H1 (cell line): ENCODE data around the gene PTGES2. TPM values are rescaled to one million over a fixed set of nuclear protein-coding genes. Genes with fewer than 3 reads are reported as not detected.
A peak's percentile ranks its signal among the peaks of the same experiment; 100 is the strongest.

Experiments
- CTCF ChIA-PET: fragments of 300-600 bp; sonication (Branson Sonifier 250); formaldehyde crosslinking; loops from one replicate; lab custom pipeline; 2021; ENCODE audit not compliant: partially characterized antibody; lab: Charles Lee
- POLR2A ChIA-PET: fragments of 300-600 bp; sonication (Branson Sonifier 250); formaldehyde crosslinking; loops from one replicate; lab custom pipeline; 2021; ENCODE audit warnings: inconsistent platforms; ENCODE audit not compliant: partially characterized antibody; lab: Charles Lee
- DNase-seq, 2 experiments: peaks; one replicate each; pipeline versions ENCODE4 v3.0.0 to v3.0.0-alpha.2; 2010 to 2022; ENCODE audit warnings: low spot score in 2 of 2, low read depth in 1 of 2, mixed read lengths in 1 of 2
- FAIRE-seq: peaks from 2 replicates; lab custom pipeline; 2011; peaks lifted over from hg19 to GRCh38; lab: Jason Lieb, UNC
- H2AFZ ChIP-seq: 2 replicates; pipeline ENCODE4 v1.8.1; 2012; ENCODE audit warnings: low read length, inconsistent platforms
- H2AK5ac ChIP-seq: 2 replicates; pipeline ENCODE4 v1.6.1; 2013; ENCODE audit warnings: low read depth, low read length
- H2BK120ac ChIP-seq: replicated peaks from 2 replicates; pipeline ENCODE3; 2013; ENCODE audit warnings: low read depth, low read length, inconsistent platforms
- H2BK12ac ChIP-seq: 2 replicates; pipeline ENCODE4 v1.6.1; 2013; ENCODE audit warnings: low read depth, low read length
- H2BK15ac ChIP-seq: 2 replicates; pipeline ENCODE4 v1.6.1; 2013; ENCODE audit warnings: low read length
- H2BK20ac ChIP-seq: 2 replicates; pipeline ENCODE4 v1.6.1; 2013; ENCODE audit warnings: low read length
- H2BK5ac ChIP-seq: 2 replicates; pipeline ENCODE4 v1.6.1; 2013; ENCODE audit warnings: low read depth, low read length
- H3K14ac ChIP-seq: 2 replicates; pipeline ENCODE4 v1.6.1; 2013; ENCODE audit warnings: inconsistent platforms; ENCODE audit not compliant: insufficient read length
- H3K18ac ChIP-seq: 2 replicates; pipeline ENCODE4 v1.6.1; 2013; ENCODE audit warnings: low read length; ENCODE audit errors: extremely low read depth
- H3K23ac ChIP-seq: 2 replicates; pipeline ENCODE4 v1.6.1; 2013; ENCODE audit warnings: inconsistent platforms; ENCODE audit not compliant: insufficient read length
- H3K23me2 ChIP-seq: 2 replicates; pipeline ENCODE4 v1.6.1; 2013; ENCODE audit warnings: low read depth, low read length
- H3K27ac ChIP-seq: 2 replicates; pipeline ENCODE4 v1.6.1; 2011; ENCODE audit warnings: low read depth, low read length, inconsistent platforms
- H3K27me3 ChIP-seq, 4 experiments: replicated peaks in 1 of 4; 1 replicate in 1 of 4; 2 replicates in 3 of 4; pipeline versions ENCODE4 v1.6.1 to v1.8.1; 2011 to 2013; ENCODE audit warnings: low read length in 3 of 4, mild to moderate bottlenecking in 3 of 4, inconsistent platforms in 2 of 4, mixed read lengths in 2 of 4, moderate library complexity in 1 of 4; ENCODE audit not compliant: control insufficient read depth in 3 of 4, insufficient read depth in 3 of 4; ENCODE audit errors: extremely low read depth in 1 of 4
- H3K36me3 ChIP-seq, 4 experiments: 2 replicates each; pipeline versions ENCODE4 v1.6.1 to v1.8.1; 2011 to 2013; ENCODE audit warnings: mild to moderate bottlenecking in 4 of 4, low read length in 3 of 4, moderate library complexity in 2 of 4, control low read depth in 1 of 4, inconsistent platforms in 1 of 4; ENCODE audit not compliant: insufficient read depth in 4 of 4, control insufficient read depth in 2 of 4
- H3K4ac ChIP-seq: replicated peaks from 2 replicates; pipeline ENCODE3; 2013; ENCODE audit warnings: low read length, low read depth, mixed read lengths, inconsistent platforms; ENCODE audit not compliant: insufficient read length
- H3K4me1 ChIP-seq, 4 experiments: replicated peaks in 1 of 4; 1 replicate in 1 of 4; 2 replicates in 3 of 4; pipeline versions ENCODE4 v1.6.1 to v1.8.1; 2011 to 2013; ENCODE audit warnings: low read length in 3 of 4, inconsistent platforms in 2 of 4, mixed read lengths in 1 of 4; ENCODE audit not compliant: insufficient read depth in 4 of 4, control insufficient read depth in 3 of 4
- H3K4me2 ChIP-seq, 2 experiments: 2 replicates each; pipeline versions ENCODE4 v1.6.1 to v1.8.1; 2011 to 2013; ENCODE audit warnings: low read depth in 2 of 2, low read length in 2 of 2, control low read depth in 1 of 2, inconsistent platforms in 1 of 2, mild to moderate bottlenecking in 1 of 2; ENCODE audit not compliant: insufficient read depth in 1 of 2
- H3K4me3 ChIP-seq, 4 experiments: fragments of 200-600, 300-600 bp in 1 of 4; sonication (generic), shearing (Covaris generic), sonication (Bioruptor Twin) in 1 of 4; 2 replicates each; pipeline versions ENCODE4 v1.5.1 to v1.8.1; 2011 to 2016; ENCODE audit warnings: low read length in 4 of 4, low read depth in 3 of 4, control low read depth in 2 of 4, inconsistent platforms in 2 of 4, mild to moderate bottlenecking in 2 of 4, mixed read lengths in 1 of 4, moderate library complexity in 1 of 4; ENCODE audit not compliant: insufficient read depth in 2 of 4; ENCODE audit errors: extremely low read depth in 1 of 4
- H3K56ac ChIP-seq: replicated peaks from 2 replicates; pipeline ENCODE3; 2013; ENCODE audit warnings: low read depth, mild to moderate bottlenecking, mixed read lengths, low read length, inconsistent platforms; ENCODE audit not compliant: insufficient read length
- H3K79me1 ChIP-seq: 2 replicates; pipeline ENCODE4 v1.6.1; 2013; ENCODE audit warnings: low read depth, low read length, control low read depth
- H3K79me2 ChIP-seq, 2 experiments: 2 replicates each; pipeline versions ENCODE4 v1.6.1 to v1.8.1; 2012 to 2013; ENCODE audit warnings: low read length in 2 of 2, mild to moderate bottlenecking in 2 of 2, inconsistent platforms in 1 of 2; ENCODE audit not compliant: insufficient read depth in 2 of 2, control insufficient read depth in 1 of 2
- H3K9ac ChIP-seq, 4 experiments: replicated peaks in 1 of 4; 1 replicate in 1 of 4; 2 replicates in 3 of 4; pipeline versions ENCODE4 v1.6.1 to v1.8.1; 2011 to 2013; ENCODE audit warnings: low read depth in 3 of 4, low read length in 3 of 4, control low read depth in 2 of 4, mild to moderate bottlenecking in 2 of 4, moderate library complexity in 2 of 4, inconsistent platforms in 1 of 4; ENCODE audit errors: extremely low read depth in 1 of 4
- H3K9me3 ChIP-seq, 2 experiments: 2 replicates each; pipeline versions ENCODE4 v1.6.1 to v1.8.1; 2012 to 2013; ENCODE audit warnings: mild to moderate bottlenecking in 2 of 2, moderate library complexity in 2 of 2, control low read depth in 1 of 2, inconsistent platforms in 1 of 2, low read depth in 1 of 2, low read length in 1 of 2, mixed read lengths in 1 of 2; ENCODE audit not compliant: insufficient read depth in 2 of 2
- H4K20me1 ChIP-seq, 2 experiments: replicated peaks in 1 of 2; 2 replicates each; pipeline versions ENCODE3 to v1.8.1; 2011 to 2013; ENCODE audit warnings: inconsistent platforms in 2 of 2, low read length in 2 of 2, mild to moderate bottlenecking in 1 of 2; ENCODE audit not compliant: insufficient read depth in 2 of 2, control insufficient read depth in 1 of 2
- H4K5ac ChIP-seq: 2 replicates; pipeline ENCODE4 v1.6.1; 2013; ENCODE audit warnings: low read length, low read depth, mixed read lengths, inconsistent platforms; ENCODE audit not compliant: insufficient read length
- H4K8ac ChIP-seq: 2 replicates; pipeline ENCODE4 v1.8.0; 2013; ENCODE audit warnings: mild to moderate bottlenecking, moderate library complexity, low read length, inconsistent platforms; ENCODE audit not compliant: insufficient read depth; ENCODE audit errors: extremely low read depth
- H4K91ac ChIP-seq: replicated peaks from 2 replicates; pipeline ENCODE3; 2013; ENCODE audit warnings: low read length, mixed read lengths, inconsistent platforms; ENCODE audit not compliant: insufficient read length
- ATF2 ChIP-seq: IDR thresholded peaks from 2 replicates; pipeline ENCODE4 v1.6.1; 2012; ENCODE audit warnings: low read length, inconsistent platforms
- CBX8 ChIP-seq: fragments of 300-800, 300-1000 bp; sonication (generic); IDR thresholded peaks from 2 replicates; pipeline ENCODE4 v1.7.1; 2016; ENCODE audit warnings: low read depth, low read length, borderline replicate concordance
- CEBPB ChIP-seq: IDR thresholded peaks from 2 replicates; pipeline ENCODE4 v1.6.1; 2012; ENCODE audit warnings: low read depth, low read length
- FOSL1 ChIP-seq: IDR thresholded peaks from 2 replicates; pipeline ENCODE4 v1.6.1; 2011; ENCODE audit warnings: mild to moderate bottlenecking, low read depth, low read length, moderate library complexity; ENCODE audit not compliant: insufficient read depth
- JUN ChIP-seq: IDR thresholded peaks from 2 replicates; pipeline ENCODE4 v1.6.1; 2011; ENCODE audit warnings: low read depth, mild to moderate bottlenecking, improper control_type of control experiment, low read length
- JUND ChIP-seq: IDR thresholded peaks from 2 replicates; pipeline ENCODE4 v1.6.1; 2011; ENCODE audit warnings: mild to moderate bottlenecking, improper control_type of control experiment, low read length
- RBBP5 ChIP-seq: IDR thresholded peaks from 2 replicates; pipeline ENCODE4 v1.7.1; 2012; ENCODE audit warnings: low read depth, mild to moderate bottlenecking, inconsistent platforms, low read length, moderate library complexity, borderline replicate concordance
- SP2 ChIP-seq: IDR thresholded peaks from 2 replicates; pipeline ENCODE4 v1.6.1; 2012; ENCODE audit warnings: mild to moderate bottlenecking, low read length, inconsistent platforms
- TAF7 ChIP-seq: optimal IDR thresholded peaks from 2 replicates; pipeline ENCODE3; 2011; ENCODE audit warnings: low read depth, mild to moderate bottlenecking, inconsistent platforms, low read length, moderate library complexity, borderline replicate concordance
- ZNF274 ChIP-seq: IDR thresholded peaks from 2 replicates; pipeline ENCODE4 v1.7.0; 2012; ENCODE audit warnings: low read length, borderline replicate concordance; ENCODE audit errors: extremely low read depth
- WGBS, 2 experiments: shearing (Covaris generic) in 1 of 2; methylation state at CpG; one replicate each; pipeline versions ENCODE4 v1.1.6 to v1.1.7; 2013 to 2015; ENCODE audit warnings: low lambda C conversion rate in 2 of 2, mixed read lengths in 2 of 2, inconsistent platforms in 1 of 2, low coverage in 1 of 2, missing lambda C conversion rate in 1 of 2; ENCODE audit not compliant: insufficient replicate concordance in 2 of 2, insufficient coverage in 1 of 2, insufficient read length in 1 of 2; ENCODE audit errors: extremely low coverage in 1 of 2, missing lambda C conversion rate in 1 of 2; 5-methylcytosine and 5-hydroxymethylcytosine counted together
- polyA plus RNA-seq, 7 experiments: library from polyadenylated mRNA; depleted of rRNA in 3 of 7; stranded (reverse) in 5 of 7; unstranded in 2 of 7; fragments of >200 nt in 5 of 7; fragments of 200-250 nt in 2 of 7; gene quantifications; 1 replicate in 5 of 7; 2 replicates in 1 of 7; 4 replicates in 1 of 7; pipeline versions ENCODE4 v1.2.1 to v1.2.3, GENCODE V29; 2011 to 2013; ENCODE audit warnings: missing spikeins in 2 of 7, mixed read lengths in 2 of 7
- total RNA-seq: library from RNA; stranded (reverse); fragmentation: NEBNext Ultra II Directional; extraction: Animal tissue kit (Norgen Biotek cat#: 25700); gene quantifications from 2 replicates; pipeline ENCODE4 v1.2.1, GENCODE V29; 2021

PTGES2 gene
- total and polyA plus RNA-seq, 2 of the 8 experiments (the other 6 are each of a cell fraction or from before 2014, with no cell fraction given), result 80.7 to 81.2 TPM

GRCh38 chr9:128070874-128071273 is 56.7 kb downstream of the PTGES2 start:
- H2AFZ ChIP-seq, result no peak overlapping the region
- CTCF ChIA-PET, result interaction anchor here (1.9 to 2.5 kb wide), 2 partner anchors 47 to 129 kb away, joined by 5 to 12 read pairs; no protein-coding TSS in a partner anchor
- peaks cover 8% of the 10 kb centered on the region for H3K23me2 ChIP-seq
- no peaks in the 10 kb centered on the region for H3K9me3 ChIP-seq
- no peak overlapping the region for H3K23ac ChIP-seq
- DNase-seq (no peak), FAIRE-seq (no peak)
- no peak overlapping the region for H4K5ac ChIP-seq
- H3K79me1 ChIP-seq, result peaks cover 9% of the 10 kb centered on the region
- no peak overlapping the region for H2BK15ac ChIP-seq
- H3K36me3 ChIP-seq, result no peaks in the 10 kb centered on the region
- peaks cover 0 to 4% of the 10 kb centered on the region in 2 experiments for H4K20me1 ChIP-seq
- H4K91ac ChIP-seq, result no peak overlapping the region
- WGBS, 2 experiments, result 89% methylated on average over 7 of the region's 7 CpGs; no CpG with 5 or more reads in 1 of the 2 experiments
- no peak overlapping the region for H2BK20ac ChIP-seq
- POLR2A ChIA-PET, result interaction anchor here (1.7 to 2.8 kb wide), 2 partner anchors 10 to 28 kb away, joined by 3 to 12 read pairs; no protein-coding TSS in a partner anchor
- H3K18ac ChIP-seq, result peak overlapping the region; percentile 83; the same call in 1 of the 2 replicates
- no peak overlapping the region for H2BK5ac ChIP-seq
- no peak overlapping the region for H3K4me3 ChIP-seq
- peaks cover 0 to 40% of the 10 kb centered on the region in 2 experiments; a peak in 2 of 4 replicates for H3K79me2 ChIP-seq
- no peak overlapping the region for H2BK12ac ChIP-seq
- no peak overlapping the region for H3K27ac ChIP-seq
- no peak overlapping the region for H3K9ac ChIP-seq
- H3K4me2 ChIP-seq, result no peak overlapping the region
- no peak overlapping the region for H3K4ac ChIP-seq
- no peak overlapping the region for H2AK5ac ChIP-seq
- H3K4me1 ChIP-seq, result peaks cover 10 to 16% (median 12%) of the 10 kb centered on the region in 4 experiments
- no peak overlapping the region for H3K56ac ChIP-seq
- H4K8ac ChIP-seq, result no peak overlapping the region
- H2BK120ac ChIP-seq, result no peak overlapping the region
- H3K14ac ChIP-seq, result no peak overlapping the region
- no peaks in the 10 kb centered on the region; a peak in 1 of 7 replicates for H3K27me3 ChIP-seq
- TF ChIP-seq TAF7, result no peak
- TF ChIP-seq RBBP5, result no peak
- TF ChIP-seq JUN, result no peak
- TF ChIP-seq CBX8, result no peak
- no peak for TF ChIP-seq CEBPB
- TF ChIP-seq ZNF274, result no peak
- TF ChIP-seq JUND, result no peak
- TF ChIP-seq FOSL1, result no peak
- TF ChIP-seq ATF2, result no peak
- no peak for TF ChIP-seq SP2
